GM18498 (cell line): ENCODE measurements around the gene SMYD5.

Experiments
- ATAC-seq: cut with Tn5 transposase; IDR thresholded peaks from one replicate; pipeline ENCODE4 v1.9.1; 2021; ENCODE audit warnings: mild to moderate bottlenecking, moderate library complexity; ENCODE audit not compliant: unreplicated experiment

The SMYD5 gene

DNA sequence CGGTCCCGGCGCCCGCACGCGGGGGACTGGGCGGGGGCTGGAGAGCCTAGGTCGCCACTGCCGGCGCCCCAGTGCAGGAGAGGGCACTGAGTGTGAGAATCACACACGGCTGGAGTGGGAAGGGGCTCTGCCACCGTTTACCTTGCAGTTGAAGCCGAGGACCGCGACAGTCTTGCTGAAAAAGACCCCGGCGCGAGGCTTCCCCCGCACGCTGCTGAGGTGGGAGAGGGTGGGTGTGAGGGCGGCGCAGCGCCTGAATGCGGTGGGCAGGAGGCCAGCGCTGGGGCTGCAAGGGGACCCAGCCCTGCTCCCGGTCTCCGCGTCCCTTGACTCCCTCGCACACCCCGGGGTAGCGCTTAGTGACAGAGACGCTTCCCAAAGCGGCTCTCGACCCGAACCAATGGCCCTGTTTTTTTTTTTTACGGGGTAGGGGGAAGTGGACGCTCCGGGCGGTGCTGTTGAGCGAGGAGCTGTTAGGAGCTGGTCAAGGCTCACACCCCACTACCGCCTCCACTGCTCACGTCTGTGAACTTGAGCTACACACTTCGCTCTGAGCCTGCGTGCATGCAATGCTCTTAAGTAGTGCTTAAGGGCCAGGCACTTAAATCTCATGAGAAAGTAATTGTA lies 10.9 kb upstream of the SMYD5 start:
- no peak for ATAC-seq

DNA sequence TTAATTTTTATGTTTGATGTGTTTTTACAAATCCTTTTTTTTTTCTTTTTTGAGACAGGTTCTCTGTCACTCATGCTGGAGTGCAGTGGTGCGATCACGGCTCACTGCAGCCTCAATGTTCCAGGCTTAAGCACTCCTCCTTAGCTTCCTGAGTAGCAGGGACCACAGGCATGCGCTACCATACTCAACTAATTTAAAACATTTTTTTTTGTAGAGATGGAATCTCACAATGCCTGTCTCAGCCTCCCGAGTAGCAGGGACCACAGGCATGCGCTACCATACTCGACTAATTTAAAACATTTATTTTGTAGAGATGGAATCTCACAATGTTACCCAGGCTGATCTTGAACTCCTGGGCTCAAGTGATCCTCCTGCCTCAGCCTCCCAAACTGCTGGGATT lies 8.4 kb upstream of the SMYD5 start:
- no peak for ATAC-seq

DNA sequence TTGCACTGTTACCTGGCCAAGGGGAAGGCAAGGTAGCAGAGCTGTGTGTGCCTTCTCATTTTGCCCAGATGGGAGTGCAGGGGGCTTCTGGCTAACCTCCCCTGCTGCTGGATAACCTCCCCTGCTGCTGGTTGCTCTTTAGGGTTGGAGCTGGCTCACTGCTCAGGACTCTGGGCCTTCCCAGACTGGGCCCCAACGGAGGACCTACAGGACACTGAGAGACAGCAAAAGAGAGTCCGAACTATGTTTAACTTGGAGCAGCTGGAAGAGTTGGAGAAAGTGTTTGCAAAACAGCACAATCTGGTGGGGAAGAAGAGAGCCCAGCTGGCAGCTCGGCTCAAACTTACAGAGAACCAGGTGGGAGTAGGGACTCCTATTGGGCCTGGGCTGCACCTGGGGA lies 5.8 kb upstream of the SMYD5 start:
- ATAC-seq: no peak

DNA sequence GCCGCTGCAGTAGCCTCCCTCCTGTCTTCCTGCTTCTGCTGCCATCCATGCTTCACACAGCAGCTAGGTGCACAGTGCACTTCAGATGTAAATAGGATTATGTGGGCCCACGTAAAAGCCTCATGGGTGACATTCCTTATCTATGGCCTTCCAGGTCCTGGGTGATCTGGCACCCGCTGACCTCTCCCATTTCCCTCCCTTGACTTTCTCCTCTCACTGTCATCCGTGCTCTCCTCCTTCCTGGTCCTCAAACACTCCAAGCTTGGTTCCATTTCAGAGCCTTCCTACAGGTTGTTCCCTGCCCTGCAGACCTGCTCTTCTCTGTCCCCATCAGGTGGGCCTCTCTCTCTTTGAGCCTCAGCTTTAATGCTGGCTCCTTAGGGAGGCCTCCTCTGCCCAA lies 4.0 kb upstream of the SMYD5 start:
- no peak for ATAC-seq

DNA sequence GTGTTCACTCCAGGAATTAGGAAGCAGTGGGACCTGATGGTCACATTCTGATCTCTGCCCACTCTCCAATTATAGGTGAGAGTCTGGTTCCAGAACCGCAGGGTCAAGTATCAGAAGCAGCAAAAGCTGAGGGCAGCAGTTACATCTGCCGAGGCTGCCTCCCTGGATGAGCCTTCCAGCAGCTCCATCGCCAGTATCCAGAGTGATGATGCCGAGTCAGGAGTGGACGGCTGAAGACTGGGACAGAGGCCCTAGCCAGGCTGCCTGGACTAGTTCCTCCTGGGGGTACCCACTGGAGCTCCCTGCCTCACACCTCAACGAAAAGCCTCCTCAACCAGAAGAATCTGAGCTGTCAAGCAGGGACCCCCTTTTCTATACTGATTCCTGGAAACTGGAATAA lies 3.3 kb upstream of the SMYD5 start:
- no peak for ATAC-seq

DNA sequence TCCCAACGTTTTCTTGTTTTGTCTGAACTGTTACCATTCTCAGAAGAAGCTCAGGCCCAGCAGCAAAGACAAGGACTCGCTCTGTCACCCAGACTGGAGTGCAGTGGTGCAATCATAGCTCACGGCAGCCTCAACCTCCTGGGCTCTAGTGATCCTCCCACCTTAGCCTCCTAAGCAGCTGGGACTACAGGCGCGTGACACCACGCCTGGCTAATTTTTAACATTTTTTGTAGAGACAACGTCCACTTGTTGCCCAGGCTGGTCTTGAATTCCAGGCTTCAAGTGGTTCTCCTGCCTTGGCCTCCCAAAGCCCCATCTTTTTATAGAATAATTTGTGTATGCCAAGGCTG lies 2.0 kb upstream of the SMYD5 start:
- ATAC-seq: no peak

DNA sequence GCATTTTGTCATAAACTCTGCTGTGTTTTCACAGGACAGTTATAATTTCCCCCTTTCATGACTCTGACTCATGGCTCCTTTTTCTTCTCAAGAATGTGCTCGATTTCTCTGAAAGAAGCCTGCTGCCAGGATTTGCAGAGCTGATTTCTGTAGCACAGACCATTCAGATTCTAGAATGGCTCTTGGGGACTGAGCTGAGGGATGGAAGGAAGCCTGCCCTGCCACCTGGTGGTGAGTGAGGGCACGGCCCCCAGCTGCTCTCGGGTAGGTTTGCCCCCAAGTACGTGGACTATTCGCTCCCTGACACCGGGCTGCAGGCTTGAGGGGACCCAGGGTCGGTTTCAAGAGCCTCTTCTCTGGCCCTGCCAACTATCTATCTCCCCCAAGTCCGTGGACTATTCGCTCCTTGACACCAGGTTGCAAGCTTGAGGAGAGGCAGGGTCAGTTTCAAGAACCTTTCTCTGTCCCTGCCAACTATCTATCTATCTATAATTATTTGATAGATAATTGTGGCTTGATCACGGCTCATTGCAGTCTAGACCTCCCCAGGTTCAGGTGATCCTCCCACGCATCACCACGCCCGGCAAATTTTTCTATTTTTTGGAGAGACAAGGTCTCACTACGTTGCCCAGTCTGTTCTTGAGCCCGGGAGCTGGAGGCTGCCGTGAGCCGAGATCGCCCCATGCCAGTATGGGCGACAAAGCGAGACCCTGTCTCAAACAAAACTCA lies 1.4 kb upstream of the SMYD5 start:
- ATAC-seq: peak; percentile 72

DNA sequence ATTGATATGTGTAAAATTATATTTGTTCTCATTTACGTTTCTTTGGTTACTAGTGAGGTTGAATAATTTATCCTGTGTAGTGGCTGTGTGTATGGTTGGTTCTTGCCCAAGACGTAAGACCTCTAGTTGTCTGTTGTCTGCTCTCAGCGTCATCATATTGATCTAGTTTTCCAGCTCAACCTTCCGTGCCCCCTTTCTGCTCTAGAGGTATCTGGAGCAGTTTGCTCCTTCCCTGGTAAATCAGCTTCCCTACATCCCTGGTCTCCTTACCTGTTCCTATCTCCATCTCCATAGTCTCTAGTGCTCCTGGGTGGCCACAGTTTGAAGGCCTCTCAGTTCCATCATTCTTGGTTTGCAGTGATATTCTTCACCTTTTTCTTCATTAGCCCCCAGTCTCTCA lies 1.2 kb downstream of the SMYD5 start:
- no peak for ATAC-seq

DNA sequence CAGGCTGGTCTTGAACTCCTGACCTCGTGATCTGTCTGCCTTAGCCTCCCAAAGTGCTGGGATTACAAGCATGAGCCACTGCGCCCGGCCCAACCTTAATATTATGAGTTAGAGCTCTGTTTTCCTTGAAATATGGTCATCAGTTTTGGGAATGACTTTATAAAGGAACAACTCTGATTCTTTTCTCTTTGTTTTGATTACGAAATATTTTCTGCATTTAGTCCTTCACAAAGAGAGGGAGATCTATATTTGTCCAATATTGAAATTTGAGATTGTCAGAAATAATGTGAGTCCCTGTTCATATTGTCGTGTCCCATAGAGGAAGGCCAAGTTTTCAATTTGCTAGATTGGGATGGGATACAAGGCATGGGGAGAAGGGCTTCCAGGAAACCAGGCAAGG lies 3.1 kb downstream of the SMYD5 start:
- ATAC-seq: no peak

DNA sequence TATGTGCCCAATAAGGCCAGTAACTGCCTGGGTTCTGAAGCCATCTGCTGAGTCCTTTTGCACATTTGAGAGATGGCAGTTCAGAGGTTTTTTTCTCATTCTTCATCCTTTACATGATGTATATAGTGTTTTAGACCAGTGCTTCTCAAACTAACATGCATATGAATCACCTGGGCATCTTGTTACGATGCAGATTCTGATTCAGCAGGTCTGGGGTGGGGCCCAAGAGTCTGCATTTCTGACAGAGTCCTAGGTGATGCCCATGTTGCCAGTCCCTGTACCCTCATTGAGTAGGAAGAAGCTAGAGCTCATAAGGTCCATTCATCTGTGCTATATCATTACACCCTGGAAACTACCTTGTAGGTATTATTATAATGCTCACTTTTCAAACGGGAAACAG lies 3.8 kb downstream of the SMYD5 start:
- ATAC-seq: no peak

DNA sequence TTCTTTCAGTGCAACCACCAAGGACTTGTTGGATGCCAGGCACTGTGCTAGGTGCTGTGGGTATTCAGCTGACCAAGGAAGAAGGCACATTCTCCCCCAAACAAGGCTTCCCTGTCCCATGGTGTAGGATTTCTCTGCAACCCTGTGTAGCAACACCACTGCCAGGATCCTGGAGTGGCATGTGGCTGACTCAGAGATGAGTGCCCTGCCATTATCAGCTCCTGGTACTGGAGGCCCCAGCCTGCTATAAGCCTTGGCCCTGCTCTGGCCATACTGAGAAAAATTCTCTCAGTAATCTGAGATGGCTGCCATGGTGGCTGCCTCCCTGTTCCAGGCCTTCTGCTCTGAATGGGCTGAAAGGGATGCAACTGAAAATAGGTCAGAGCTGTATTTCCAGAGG lies 4.3 kb downstream of the SMYD5 start:
- ATAC-seq: no peak

DNA sequence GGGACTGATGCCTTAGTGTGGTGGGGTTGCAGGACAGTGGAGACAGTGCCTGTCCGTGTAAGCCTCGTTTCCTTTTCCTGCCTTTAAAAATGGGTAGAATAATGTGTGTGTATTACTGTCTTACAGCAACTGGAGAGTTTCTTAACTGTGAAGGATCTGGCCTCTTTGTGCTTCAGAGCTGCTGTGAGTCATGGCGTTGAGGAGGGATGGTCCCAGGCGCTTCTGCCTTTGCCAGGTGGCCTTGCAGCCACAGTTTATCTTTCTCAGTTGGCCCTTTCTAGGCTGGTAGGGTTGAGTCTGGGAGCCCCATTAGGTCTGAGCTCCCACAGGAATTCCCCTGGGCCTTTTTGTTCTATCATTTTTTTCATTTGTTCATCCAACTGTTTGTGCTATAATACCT lies 9.8 kb downstream of the SMYD5 start:
- no peak for ATAC-seq

DNA sequence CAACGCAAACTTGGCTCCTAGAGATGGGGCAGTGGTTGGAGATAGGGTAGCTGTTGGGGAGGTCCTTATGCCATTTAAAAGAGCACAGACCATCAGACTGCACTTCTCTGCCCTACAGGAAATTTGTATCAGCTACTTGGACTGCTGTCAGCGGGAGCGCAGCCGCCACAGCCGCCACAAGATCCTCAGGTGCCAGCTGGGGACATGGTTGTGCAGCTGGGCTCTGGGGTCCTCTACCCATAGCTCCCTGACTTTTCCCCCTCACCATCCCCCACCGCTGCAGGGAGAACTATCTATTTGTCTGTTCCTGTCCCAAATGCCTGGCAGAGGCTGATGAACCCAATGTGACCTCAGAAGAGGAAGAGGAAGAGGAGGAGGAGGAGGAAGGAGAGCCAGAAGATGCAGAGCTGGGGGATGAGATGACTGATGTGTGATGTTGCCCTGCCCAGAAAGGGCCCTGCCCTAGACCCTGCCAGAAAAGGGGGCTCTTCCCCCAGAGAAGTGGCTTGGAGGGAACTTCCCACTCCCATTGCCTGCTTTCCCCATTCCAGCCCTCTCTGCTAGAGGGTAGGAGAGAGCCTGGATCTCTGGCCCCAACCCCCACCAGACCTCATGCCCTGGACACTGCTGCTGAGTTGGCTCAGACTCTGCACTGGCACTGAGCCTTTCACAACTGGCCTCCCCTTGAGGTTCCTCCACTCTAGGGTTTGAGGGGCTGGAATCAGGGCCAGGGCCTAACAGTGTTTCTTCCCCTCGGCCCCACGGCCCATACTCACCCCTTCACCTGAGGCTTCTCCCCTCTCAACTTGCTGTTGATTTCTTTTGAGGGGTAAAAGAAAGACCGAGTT lies 11.7 kb downstream of the SMYD5 start:
- no peak for ATAC-seq

DNA sequence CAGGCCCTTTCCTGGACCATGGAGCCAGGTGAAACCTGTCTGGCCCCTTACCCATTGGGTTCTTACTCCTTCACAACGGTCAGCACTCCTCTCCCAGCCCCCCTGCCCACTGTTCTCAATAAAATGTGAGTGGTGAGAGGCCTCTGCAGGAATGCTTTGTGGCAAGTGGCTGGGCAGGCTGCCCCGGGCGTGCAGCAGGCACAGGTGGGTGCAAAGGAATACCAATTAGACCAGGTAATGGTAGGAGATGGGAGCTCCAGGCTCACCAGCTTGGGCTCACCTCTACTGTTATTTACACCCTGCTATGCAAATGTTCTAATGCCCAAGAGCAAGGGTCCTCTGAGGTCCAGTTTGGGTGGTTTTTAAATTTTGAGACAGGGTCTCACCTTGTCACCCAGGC lies 13.0 kb downstream of the SMYD5 start:
- no peak for ATAC-seq

DNA sequence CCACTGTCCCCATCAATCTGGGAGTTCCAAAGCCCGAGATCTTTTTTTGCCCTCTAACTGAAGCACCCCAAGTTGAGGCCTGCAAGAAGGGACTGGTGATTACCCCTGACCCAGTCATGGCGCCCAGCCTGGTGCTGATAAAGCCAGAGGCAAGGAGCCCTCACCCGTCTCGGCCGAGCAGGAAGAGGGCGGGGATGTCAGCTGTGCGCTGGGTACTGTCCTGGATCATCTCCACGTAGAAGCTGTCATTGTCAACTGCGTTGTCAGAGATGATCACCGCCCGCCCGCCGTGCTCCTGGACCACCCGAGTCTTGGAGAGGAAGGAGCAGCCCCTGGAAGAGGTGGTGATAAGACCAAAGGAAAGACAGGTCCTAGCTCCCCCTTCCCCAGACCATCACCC lies 14.6 kb downstream of the SMYD5 start:
- no peak for ATAC-seq

DNA sequence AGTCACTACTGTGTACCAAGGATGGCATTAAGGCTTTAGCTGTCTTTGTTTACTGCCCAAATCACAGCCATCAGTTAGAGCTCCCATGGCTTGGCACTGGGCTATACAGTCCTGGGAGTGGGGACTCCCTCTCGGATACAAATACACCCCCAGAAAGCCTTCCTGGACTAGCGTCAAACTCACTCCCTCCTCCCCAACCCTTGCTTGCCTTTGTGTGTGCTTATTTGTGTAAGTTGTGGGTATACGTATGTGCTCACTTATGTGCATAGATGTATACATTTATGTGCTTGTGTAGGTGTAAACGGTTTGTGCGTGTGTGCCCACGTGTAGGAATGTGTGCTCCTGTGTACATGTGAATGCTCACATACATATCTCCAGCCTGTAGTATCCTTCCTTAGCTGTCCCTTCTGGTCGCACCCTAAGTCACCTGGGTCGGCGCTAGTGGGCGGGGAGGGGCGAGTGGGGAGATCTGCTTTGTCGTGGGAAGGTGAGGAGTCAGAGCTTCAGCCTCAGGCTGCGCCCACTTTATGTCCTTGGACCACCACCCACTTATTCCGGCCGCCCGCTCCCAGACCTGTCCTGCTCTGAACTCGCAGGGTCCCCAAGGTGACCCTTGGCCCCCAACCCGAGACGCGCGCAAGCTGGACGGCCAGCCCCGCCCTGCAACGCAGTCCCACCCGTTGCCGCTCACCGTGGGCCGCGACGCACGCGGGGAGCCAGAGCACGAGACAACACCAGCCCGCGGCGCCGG lies 18.5 kb downstream of the SMYD5 start:
- ATAC-seq: peak; percentile 4

DNA sequence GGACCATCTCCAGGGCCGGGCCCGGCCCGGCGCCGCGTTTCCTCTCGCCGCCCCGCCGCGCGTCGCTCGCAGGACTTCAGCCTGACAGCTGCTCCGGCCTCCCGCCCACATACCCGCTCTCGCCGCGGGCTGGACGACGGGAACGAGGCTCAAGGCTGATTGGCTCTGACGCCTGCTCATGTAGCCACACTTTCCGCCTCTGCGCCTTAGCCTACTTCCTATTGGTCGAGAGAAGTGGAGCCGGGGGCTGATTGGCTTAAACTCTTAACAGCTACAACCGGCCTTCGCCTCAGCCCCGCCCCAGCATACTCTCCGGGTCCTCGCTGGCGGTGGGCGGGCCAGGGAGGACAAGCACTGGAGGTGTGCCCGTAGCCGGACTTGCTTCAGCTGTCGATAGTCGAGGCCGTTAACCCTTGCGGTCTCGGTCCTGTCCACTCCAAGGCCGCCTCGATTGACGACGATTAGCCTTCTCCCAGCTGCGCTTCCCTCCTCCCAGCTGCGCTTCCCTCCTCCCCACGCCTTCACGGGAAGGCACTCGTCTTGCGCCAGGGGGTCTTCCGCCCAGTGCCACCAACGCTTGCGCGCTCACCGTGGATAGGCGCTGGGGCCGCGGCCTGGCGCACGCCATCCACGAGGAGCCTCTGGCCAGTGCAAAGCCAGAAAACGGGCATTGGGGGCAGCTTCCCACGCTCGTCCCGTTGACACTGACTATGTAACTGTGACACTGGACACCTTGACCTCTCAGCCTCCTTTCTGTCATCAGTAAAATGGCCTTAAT lies 19.3 kb downstream of the SMYD5 start, which contains the start of gene PRADC1:
Gene PRADC1, minus strand, starts transcription at position 86 of the 778 bp plus-strand sequence. Its CDS starts 79 bp downstream, at position 7.
- peak; percentile 91 for ATAC-seq

DNA sequence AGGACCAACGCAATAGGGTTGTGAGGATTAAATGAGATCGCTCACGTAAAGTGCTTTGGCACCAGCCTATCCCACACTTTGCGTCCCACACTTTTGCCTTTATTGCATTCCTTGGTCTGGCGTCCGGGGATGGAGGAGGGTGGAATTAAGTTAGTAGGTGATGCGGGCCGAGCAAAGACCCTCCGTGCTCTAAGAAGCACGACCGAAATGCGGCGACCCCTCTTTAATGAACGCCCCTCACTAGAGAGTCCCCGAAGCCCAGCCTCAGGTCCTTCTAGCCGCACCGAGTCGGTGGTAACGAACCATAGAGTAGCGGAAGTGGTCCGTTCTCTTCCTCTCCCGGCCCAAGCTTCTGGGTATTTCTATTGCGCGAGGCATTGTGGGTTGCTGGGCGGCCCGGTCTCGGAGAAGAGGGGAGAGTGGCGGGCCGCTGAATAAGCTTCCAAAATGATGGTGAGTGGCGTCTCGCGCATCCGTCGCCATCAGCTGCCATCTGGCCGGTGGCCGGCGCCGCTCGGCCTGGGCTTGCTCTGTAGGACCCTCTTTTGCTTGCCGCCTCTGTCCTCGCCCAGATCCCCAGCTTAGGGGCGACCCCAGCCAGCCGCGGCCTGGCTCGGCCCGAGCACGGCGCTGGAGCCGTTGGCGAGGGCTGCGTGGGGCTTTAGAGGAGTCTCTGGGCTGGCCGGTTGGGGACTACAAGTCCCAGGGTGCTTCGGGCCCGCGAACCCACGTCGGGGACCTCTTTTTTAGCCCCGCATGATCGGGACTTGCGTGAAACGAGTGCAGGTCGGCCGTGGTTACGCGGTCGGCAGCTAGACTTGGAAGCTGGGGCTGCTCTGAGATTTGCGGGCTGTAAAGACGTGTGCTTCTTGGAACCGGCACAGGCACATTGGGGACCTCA lies 20.1 kb downstream of the SMYD5 start, which contains the start of gene CCT7:
Gene CCT7, plus strand, starts transcription at position 377 of the 901 bp plus-strand sequence. Its CDS starts 71 bp downstream, at position 448.
- ATAC-seq: peak; percentile 66

DNA sequence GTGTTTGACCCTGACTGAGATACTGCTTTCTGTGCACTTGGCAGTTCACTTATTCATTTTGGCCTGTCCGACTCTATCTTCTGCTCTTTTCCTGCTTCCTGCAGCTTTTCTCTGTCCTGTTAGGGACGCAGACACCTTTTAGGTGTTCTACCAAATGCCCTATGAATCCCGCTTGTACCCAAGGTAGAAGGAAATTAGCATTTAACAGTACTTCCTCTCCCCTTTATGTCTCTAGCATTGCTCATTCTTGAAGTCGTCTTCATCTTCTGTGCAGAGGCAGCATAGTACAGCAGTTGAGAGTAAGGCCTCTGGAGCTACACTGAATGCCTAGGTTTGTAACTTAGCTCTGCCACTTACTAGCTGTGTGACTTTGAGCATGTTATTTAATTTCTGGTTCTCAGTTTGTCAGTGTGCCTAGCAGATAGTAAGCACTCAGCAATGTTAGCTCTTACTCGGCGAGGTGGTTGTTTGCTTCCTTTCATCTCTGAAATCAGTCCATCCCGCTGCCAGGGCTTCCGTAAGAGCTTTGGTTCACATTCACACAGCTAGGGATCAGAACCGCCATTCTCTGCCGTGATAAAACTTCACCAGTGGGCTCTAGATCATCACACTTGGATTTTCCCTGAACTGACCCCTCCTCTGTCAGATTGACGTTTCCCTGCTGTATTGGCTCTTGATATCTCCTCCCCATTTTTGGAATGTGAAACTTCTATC lies 21.4 kb downstream of the SMYD5 start:
- no peak for ATAC-seq
